Activated CD4-positive, alpha-beta T cell treated with anti-CD3 and anti-CD28 coated beads, Interleukin-2, amount 10 ng/mL, durations not matched to agents 7 days and 5 days (primary cell): ENCODE data around the gene KCTD4. TPM values are rescaled to one million over a fixed set of nuclear protein-coding genes. Genes with fewer than 3 reads are reported as not detected.

ENCODE experiments used
- CTCF ChIA-PET: fragments of 350-600 bp; sonication (Branson Sonifier 250); formaldehyde crosslinking; loops from one replicate; lab custom pipeline; 2021; ENCODE audit warnings: antibody characterized with exemption; lab: Charles Lee
- POLR2A ChIA-PET: fragments of 350-600 bp; sonication (Branson Sonifier 250); formaldehyde crosslinking; loops from one replicate; lab custom pipeline; 2021; ENCODE audit warnings: antibody characterized with exemption; lab: Charles Lee
- DNase-seq: peaks from one replicate; pipeline ENCODE4 v3.0.0-alpha.2; 2020
- H3K27ac Mint-ChIP-seq: one replicate; pipeline ENCODE4 v1.8.0; 2021; ENCODE audit warnings: mild to moderate bottlenecking, moderate library complexity, mixed read lengths
- H3K27me3 Mint-ChIP-seq: one replicate; pipeline ENCODE4 v1.8.0; 2021; ENCODE audit warnings: mixed read lengths
- H3K36me3 Mint-ChIP-seq: one replicate; pipeline ENCODE4 v1.8.0; 2021; ENCODE audit warnings: low read depth, mixed read lengths
- H3K4me1 Mint-ChIP-seq: one replicate; pipeline ENCODE4 v1.8.0; 2021; ENCODE audit warnings: mixed read lengths
- H3K4me3 Mint-ChIP-seq: one replicate; pipeline ENCODE4 v1.8.0; 2021; ENCODE audit warnings: mild to moderate bottlenecking, moderate library complexity, mixed read lengths
- H3K9me3 Mint-ChIP-seq: one replicate; pipeline ENCODE4 v1.8.0; 2021; ENCODE audit warnings: mixed read lengths
- total RNA-seq, 2 experiments: library from RNA; stranded (reverse); gene quantifications; one replicate each; pipeline ENCODE4 v1.2.3, GENCODE V29; 2021

KCTD4 gene
- total RNA-seq, 2 experiments from 2014 or later, result not detected

DNA sequence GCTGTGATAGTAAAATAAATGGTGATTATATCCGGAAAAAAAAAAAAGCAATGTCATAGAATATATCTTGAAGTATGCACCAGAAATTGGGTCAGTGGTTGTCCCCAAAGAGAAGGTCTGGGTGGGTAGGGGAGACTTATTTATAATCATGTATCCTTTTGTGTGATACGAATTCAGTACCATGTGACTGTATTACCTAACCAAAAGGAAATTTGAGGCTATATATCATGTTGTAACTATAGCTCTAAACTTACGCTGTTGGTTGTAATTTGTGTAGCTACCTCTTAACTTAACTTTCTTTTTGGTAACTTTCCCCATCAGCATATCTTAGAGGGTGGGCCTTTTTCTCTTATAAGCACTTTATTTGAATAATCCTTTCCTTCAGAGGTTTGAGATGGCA lies 25.2 kb upstream of the KCTD4 start:
- no peaks in the 10 kb centered on the region for H3K4me1 Mint-ChIP-seq
- H3K36me3 Mint-ChIP-seq, result peaks cover 4% of the 10 kb centered on the region
- H3K27ac Mint-ChIP-seq, result no peak overlapping the region
- POLR2A ChIA-PET, result no interaction called here
- CTCF ChIA-PET, result interaction anchor here (0.7 to 1.3 kb wide), 2 partner anchors 21 to 78 kb away, joined by 3 read pairs; no protein-coding TSS in a partner anchor
- DNase-seq, result no peak
- no peaks in the 10 kb centered on the region for H3K9me3 Mint-ChIP-seq
- no peaks in the 10 kb centered on the region for H3K27me3 Mint-ChIP-seq
- H3K4me3 Mint-ChIP-seq, result no peak overlapping the region

DNA sequence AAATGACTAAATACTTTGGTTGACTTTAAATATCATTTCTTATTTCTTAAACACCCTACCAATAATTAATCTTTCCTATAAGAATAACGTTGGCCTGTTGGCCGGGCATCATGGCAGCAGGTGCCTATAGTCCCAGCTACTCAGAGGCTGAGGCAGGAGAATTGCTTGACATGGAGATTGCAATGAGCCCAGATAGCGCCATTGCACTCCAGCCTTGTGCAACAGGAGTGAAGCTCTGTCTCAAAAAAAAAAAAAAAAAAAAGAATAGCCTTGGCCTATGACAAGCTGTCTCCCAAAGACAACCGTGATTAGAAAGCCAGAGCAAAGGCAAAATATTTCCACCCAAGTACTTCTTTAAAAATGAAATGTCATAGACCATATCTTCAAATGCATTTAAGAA lies 24.5 kb upstream of the KCTD4 start:
- Mint-ChIP-seq H3K4me3 (no peak overlapping the region), H3K36me3 (peaks cover 4% of the 10 kb centered on the region), H3K4me1 (no peaks in the 10 kb centered on the region), H3K27me3 (no peaks in the 10 kb centered on the region), H3K27ac (no peak overlapping the region), H3K9me3 (no peaks in the 10 kb centered on the region)
- ChIA-PET POLR2A (no interaction called here), CTCF (interaction anchor here (0.6 to 0.7 kb wide), 2 partner anchors 78 to 451 kb away, joined by 3 read pairs; no protein-coding TSS in a partner anchor)
- DNase-seq, result no peak

DNA sequence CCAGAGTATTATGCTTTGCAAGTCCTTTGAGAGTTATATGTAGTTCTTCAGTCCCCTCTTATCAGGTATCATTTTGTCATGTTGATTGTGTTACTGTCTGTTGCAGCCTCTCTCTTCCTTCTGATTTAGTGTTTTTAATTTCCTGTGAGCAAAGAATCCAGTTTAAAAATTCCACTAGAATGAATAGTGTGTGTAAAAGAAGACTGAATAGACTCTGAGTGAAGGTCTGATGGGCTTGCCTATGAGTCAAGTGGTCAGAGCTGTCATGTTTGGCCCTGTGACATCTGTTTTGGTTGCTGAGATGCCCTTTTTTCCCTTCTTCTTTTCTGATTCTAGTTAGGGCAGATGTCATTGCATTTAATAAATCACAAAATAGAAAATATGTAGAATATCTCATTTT lies 23.3 kb upstream of the KCTD4 start:
- H3K4me1 Mint-ChIP-seq, result no peaks in the 10 kb centered on the region
- ChIA-PET CTCF (no interaction called here), POLR2A (no interaction called here)
- H3K27me3 Mint-ChIP-seq, result no peaks in the 10 kb centered on the region
- no peak for DNase-seq
- H3K36me3 Mint-ChIP-seq, result peaks cover 4% of the 10 kb centered on the region
- H3K27ac Mint-ChIP-seq, result no peak overlapping the region
- no peaks in the 10 kb centered on the region for H3K9me3 Mint-ChIP-seq
- no peak overlapping the region for H3K4me3 Mint-ChIP-seq

DNA sequence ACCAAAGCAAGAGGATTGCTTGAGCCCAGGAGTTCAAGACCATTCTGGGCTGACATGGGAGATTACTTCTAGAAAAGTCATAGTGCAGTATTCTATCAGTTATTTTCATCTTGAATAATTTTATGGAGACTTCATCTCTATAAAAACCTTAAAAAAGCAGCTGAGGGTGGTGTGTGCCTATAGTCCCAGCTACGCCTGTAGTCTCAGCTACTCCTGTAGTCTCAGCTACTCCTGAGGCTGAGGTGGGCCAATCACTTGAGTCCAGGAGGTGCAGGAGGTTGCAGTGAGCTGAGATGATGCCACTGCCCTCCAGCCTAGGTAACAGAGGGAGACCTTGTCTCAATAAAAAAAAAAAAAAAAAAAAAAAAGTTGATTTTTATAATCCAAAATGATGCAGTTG lies 22.1 kb upstream of the KCTD4 start:
- DNase-seq, result no peak
- Mint-ChIP-seq H3K36me3 (no peaks in the 10 kb centered on the region), H3K4me1 (no peaks in the 10 kb centered on the region), H3K4me3 (no peak overlapping the region), H3K27ac (no peak overlapping the region), H3K27me3 (no peaks in the 10 kb centered on the region), H3K9me3 (no peaks in the 10 kb centered on the region)
- POLR2A ChIA-PET, result no interaction called here
- CTCF ChIA-PET, result interaction anchor here (0.6 kb wide), 1 partner anchor 232 kb away, joined by 3 read pairs; no protein-coding TSS in a partner anchor

DNA sequence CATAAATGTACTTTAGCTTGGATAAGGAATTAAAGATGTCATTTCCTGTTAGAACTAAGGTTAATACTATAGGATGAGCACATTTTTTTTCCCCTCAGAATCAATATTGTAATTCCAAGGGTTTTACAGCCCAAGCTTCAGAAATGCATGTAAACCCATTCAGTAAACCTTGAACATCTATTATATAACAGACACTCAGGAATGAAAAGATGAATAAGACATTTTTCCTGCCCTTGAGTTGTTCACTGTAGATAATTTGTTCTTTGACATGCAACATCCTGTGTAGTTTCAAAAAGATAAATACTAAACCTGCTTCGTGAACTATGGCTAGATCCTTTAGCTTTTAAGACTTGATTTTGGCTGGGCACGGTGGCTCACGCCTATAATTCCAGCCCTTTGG lies 21.7 kb upstream of the KCTD4 start:
- Mint-ChIP-seq H3K4me3 (no peak overlapping the region), H3K27ac (no peak overlapping the region), H3K4me1 (no peaks in the 10 kb centered on the region), H3K9me3 (no peaks in the 10 kb centered on the region), H3K36me3 (no peaks in the 10 kb centered on the region), H3K27me3 (no peaks in the 10 kb centered on the region)
- ChIA-PET CTCF (interaction anchor here (0.6 to 0.7 kb wide), 2 partner anchors 23 to 233 kb away, joined by 3 to 6 read pairs; no protein-coding TSS in a partner anchor), POLR2A (no interaction called here)
- DNase-seq, result no peak

DNA sequence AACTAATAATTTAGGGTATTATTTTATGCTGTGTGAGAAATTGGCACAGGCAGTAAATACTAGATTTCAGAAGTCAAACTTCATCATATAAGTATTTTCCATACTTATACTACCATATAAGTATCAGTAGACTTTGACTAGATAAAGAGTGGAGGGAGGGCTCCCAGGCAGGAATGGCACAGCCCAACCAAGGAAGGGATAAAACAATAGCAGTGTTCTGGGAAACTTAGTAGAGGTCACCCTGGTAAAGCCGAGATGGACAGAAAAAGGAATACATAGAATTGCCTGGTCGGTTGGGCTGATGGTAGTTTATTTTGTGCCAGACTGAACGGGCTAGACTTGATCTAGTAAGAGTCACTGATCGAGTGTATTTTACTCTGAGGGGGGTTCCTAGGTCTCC lies 19.6 kb upstream of the KCTD4 start:
- ChIA-PET POLR2A (no interaction called here), CTCF (no interaction called here)
- DNase-seq, result no peak
- Mint-ChIP-seq H3K27me3 (no peaks in the 10 kb centered on the region), H3K4me1 (peaks cover 4% of the 10 kb centered on the region), H3K36me3 (peaks cover 2% of the 10 kb centered on the region), H3K4me3 (no peak overlapping the region), H3K9me3 (no peaks in the 10 kb centered on the region), H3K27ac (no peak overlapping the region)

DNA sequence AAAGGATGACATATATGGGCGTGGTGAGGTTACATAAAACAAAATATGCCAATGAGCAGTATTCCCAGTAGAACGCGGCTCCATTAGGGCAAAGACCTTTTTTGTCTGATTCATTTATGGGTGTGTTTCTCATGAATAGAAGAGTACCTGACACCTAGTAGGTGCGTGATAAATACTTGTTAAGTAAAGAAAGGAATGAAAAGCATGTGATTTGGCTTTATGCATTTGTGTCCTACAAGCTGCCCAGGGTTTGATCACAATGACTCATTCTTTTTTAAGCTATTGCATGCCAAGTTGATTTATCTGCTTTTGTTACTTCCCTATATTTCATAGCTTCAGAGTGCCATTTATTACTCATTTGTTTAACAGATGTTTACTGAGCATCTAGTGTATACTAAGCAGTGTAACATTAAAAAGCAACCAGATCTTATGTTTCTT lies 19.1 kb upstream of the KCTD4 start:
- no peak overlapping the region for H3K27ac Mint-ChIP-seq
- DNase-seq, result no peak
- H3K36me3 Mint-ChIP-seq, result peaks cover 2% of the 10 kb centered on the region
- ChIA-PET POLR2A (interaction anchor here (0.6 kb wide), 1 partner anchor 73 kb away, joined by 5 read pairs; no protein-coding TSS in a partner anchor), CTCF (no interaction called here)
- no peaks in the 10 kb centered on the region for H3K27me3 Mint-ChIP-seq
- H3K4me1 Mint-ChIP-seq, result peaks cover 4% of the 10 kb centered on the region
- no peaks in the 10 kb centered on the region for H3K9me3 Mint-ChIP-seq
- H3K4me3 Mint-ChIP-seq, result no peak overlapping the region

DNA sequence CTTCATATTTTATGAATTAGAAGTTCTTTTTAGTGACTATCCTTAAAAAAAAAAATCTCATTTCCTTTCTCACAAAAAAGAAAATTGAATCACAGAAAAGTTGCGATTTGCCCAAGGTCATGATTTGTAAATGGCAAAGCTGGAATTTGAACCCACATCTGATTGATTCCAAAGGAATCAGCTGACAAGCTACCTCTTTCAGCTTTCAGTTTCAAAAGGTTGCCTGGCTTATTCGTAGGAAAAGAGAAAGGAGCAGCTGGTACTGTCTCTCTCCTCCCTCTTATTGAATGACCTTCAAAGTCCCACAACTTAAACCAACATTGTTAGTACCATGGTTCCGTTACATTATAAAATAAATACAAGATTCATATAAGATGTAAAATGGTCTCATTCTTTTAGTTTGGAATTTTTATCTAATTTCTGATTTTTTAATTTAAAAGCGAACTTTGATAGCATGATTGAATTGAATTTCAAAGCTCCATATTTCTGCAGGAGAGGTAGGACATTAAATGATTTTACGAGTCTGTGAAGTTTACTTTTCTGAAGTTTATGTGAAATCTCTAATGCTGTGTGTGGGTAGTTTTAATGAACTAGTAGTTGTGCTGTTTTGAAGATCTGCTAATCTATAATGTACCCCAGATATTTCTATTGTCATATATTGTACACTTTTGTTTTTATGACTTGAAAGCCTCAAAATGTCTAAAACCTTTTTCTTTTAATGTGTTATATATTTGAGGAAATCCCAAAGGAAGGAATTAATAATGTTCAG lies 18.5 kb upstream of the KCTD4 start:
- ChIA-PET POLR2A (interaction anchor here (0.6 kb wide), 1 partner anchor 74 kb away, joined by 5 read pairs; no protein-coding TSS in a partner anchor), CTCF (interaction anchor here (1.0 kb wide), 1 partner anchor 11 kb away, joined by 3 read pairs; no protein-coding TSS in a partner anchor)
- DNase-seq, result no peak
- no peak overlapping the region for H3K4me3 Mint-ChIP-seq
- H3K9me3 Mint-ChIP-seq, result no peaks in the 10 kb centered on the region
- H3K27ac Mint-ChIP-seq, result peak overlapping the region; percentile 28
- peaks cover 2% of the 10 kb centered on the region for H3K36me3 Mint-ChIP-seq
- H3K4me1 Mint-ChIP-seq, result peaks cover 4% of the 10 kb centered on the region
- no peaks in the 10 kb centered on the region for H3K27me3 Mint-ChIP-seq

DNA sequence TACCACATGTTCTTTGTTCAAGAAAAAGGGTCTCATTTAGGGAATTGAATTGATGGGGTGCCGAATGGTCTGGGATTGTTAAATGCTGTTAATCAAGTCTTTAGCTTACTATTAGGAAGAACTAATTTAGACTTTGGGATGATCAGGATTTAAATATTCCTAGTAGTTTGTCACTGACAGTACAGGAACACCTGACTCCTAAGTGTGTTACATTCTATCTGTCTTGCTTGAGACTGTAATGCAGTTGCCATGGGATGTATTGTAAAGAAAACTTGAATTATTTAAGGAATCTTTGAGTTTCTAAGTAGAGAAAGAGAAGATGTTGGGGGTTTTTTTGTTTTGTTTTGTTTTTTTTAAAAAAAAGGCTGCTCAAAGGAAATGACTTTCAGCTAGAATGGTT lies 17.8 kb upstream of the KCTD4 start:
- CTCF ChIA-PET, result interaction anchor here (1.0 kb wide), 1 partner anchor 10 kb away, joined by 3 read pairs; no protein-coding TSS in a partner anchor
- POLR2A ChIA-PET, result no interaction called here
- H3K4me3 Mint-ChIP-seq, result no peak overlapping the region
- DNase-seq, result no peak
- H3K4me1 Mint-ChIP-seq, result peaks cover 4% of the 10 kb centered on the region
- no peaks in the 10 kb centered on the region for H3K27me3 Mint-ChIP-seq
- H3K36me3 Mint-ChIP-seq, result peaks cover 2% of the 10 kb centered on the region
- H3K9me3 Mint-ChIP-seq, result no peaks in the 10 kb centered on the region
- H3K27ac Mint-ChIP-seq, result no peak overlapping the region

DNA sequence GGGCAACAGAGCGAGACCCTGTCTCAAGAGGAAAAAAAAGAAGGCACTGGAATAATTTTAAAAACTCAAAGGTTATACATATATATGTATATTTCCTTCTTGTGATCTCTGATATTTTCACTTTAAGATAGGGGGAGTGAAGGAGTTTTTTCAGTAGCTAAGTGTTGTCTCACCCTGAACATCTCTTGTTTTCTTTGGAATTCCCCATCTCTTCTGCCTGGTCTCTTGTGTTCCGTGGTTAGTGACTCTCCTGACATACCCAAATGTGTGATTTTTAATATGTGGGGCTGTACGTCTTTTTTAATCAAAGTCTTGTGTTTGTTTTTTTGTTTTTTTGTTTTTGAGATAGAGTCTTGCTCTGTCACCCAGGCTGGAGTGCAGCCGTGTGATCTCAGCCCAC lies 15.3 kb upstream of the KCTD4 start:
- Mint-ChIP-seq H3K36me3 (peaks cover 2% of the 10 kb centered on the region), H3K27ac (no peak overlapping the region), H3K4me1 (peaks cover 4% of the 10 kb centered on the region), H3K27me3 (no peaks in the 10 kb centered on the region), H3K4me3 (no peak overlapping the region), H3K9me3 (no peaks in the 10 kb centered on the region)
- no peak for DNase-seq
- ChIA-PET POLR2A (interaction anchor here (0.6 kb wide), 1 partner anchor 27 kb away, joined by 3 read pairs; no protein-coding TSS in a partner anchor), CTCF (no interaction called here)

DNA sequence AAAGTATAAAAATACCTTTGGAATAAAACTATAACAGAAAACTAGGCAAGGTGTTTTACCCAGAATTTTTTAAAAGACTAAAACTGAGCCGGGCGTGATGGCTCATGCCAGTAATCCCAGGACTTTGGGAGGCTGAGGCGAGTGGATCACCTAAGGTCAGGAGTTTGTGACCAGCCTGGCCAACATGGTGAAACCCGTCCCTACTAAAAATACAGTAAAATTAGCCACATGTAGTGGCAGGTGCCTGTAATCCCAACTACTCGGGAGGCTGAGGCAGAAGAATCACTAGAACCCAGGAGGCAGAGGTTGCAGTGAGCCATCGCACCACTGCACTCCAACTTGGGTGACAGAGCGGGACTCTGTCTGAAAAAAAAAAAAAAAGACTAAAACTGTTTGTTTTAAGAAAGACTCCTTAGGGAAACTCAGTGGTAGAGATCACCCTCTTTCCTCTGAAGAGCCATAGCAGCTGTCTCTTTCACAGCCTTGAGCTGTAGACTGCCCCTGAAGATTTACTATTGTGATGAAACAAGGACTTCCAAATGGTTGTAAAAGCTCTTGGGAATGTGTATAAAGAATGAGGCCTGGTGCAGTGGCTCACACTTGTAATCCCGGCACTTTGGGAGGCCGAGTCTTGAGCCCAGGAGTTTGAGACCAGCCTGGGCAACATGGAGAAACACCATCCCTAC lies 14.7 kb upstream of the KCTD4 start:
- Mint-ChIP-seq H3K27me3 (no peaks in the 10 kb centered on the region), H3K4me1 (peaks cover 4% of the 10 kb centered on the region), H3K27ac (no peak overlapping the region), H3K4me3 (no peak overlapping the region), H3K36me3 (peaks cover 7% of the 10 kb centered on the region), H3K9me3 (no peaks in the 10 kb centered on the region)
- ChIA-PET CTCF (interaction anchor here (1.1 kb wide), 1 partner anchor 46 kb away, joined by 3 read pairs; no protein-coding TSS in a partner anchor), POLR2A (interaction anchor here (0.6 kb wide), 1 partner anchor 28 kb away, joined by 3 read pairs; no protein-coding TSS in a partner anchor)
- DNase-seq, result no peak

DNA sequence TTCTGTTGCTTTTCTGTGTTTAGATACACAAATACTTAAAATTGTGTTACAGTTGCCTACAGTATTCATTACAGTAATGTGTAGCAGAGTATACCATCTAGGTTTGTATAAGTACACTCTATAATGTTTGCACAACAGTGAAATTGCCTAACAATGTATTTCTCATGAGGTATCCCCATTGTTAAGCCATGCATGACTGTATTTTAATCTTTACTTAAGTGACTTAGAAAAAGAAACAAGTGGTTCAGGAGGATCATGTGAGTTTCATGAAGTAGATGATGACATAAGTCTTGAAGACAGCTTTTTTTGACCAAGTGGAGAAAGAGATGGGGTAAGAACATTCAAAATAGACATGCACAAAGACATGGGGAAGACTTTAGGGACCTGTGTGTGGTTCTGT lies 8.4 kb upstream of the KCTD4 start:
- Mint-ChIP-seq H3K4me1 (peaks cover 4% of the 10 kb centered on the region), H3K9me3 (no peaks in the 10 kb centered on the region), H3K4me3 (no peak overlapping the region), H3K36me3 (peaks cover 24% of the 10 kb centered on the region), H3K27me3 (no peaks in the 10 kb centered on the region), H3K27ac (no peak overlapping the region)
- DNase-seq, result no peak
- ChIA-PET CTCF (interaction anchor here (0.8 to 1.4 kb wide), 2 partner anchors 9 to 40 kb away, joined by 3 read pairs; no protein-coding TSS in a partner anchor), POLR2A (no interaction called here)

DNA sequence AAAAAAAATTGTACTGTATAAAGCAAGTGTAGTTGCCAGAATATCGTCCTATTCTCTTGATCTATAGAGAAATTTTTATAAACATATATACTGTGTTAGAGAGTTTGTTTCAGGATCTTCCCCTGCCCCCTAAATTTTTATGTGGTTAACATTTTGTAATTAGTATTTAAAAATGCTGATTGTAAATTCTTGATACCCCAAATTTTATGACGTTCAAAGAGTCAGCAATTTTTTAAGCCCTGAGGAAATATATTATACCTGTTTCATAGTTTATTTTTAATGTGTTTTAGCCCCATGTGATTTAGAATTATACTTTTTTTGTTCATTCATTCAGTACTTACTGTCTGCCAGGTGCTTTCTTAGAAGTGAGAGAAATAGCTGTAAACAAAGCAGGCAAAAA lies 7.3 kb upstream of the KCTD4 start:
- Mint-ChIP-seq H3K4me1 (peaks cover 4% of the 10 kb centered on the region), H3K9me3 (no peaks in the 10 kb centered on the region), H3K27me3 (no peaks in the 10 kb centered on the region), H3K4me3 (no peak overlapping the region), H3K27ac (no peak overlapping the region), H3K36me3 (peaks cover 24% of the 10 kb centered on the region)
- DNase-seq, result no peak
- CTCF ChIA-PET, result interaction anchor here (1.2 to 1.4 kb wide), 3 partner anchors 9 to 160 kb away, joined by 3 read pairs; no protein-coding TSS in a partner anchor
- POLR2A ChIA-PET, result no interaction called here
